K562 (cell line): Measurements from ENCODE around the gene C5orf24. TPM values are rescaled to one million over a fixed set of nuclear protein-coding genes. Genes with fewer than 3 reads are reported as not detected.

Experiments
- ATAC-seq: fragments of 200-7000 bp; cut with Tn5 transposase; 3 replicates; pipeline ENCODE4 v1.9.1; 2020; ENCODE audit warnings: moderate library complexity
- BruUV-seq: library from RNA; stranded (reverse); fragments of 400-500 nt; replicated peaks from 2 replicates; lab custom pipeline; 2021; lab: Mats Ljungman, UMichigan
- CTCF ChIA-PET: fragments of 300-600 bp; formaldehyde crosslinking; extraction: SDS; loops from one replicate; lab custom pipeline; 2021; ENCODE audit warnings: low intra/inter-chr PET ratio; lab: Yijun Ruan, JAX
- POLR2A ChIA-PET: fragments of 300-600, 350-650 bp; sonication (Branson Sonifier 250); formaldehyde crosslinking; extraction: SDS; loops from one replicate; lab custom pipeline; 2021; ENCODE audit warnings: antibody characterized with exemption, inconsistent platforms; lab: Yijun Ruan, JAX
- DNase-seq, 4 experiments: peaks; one replicate each; pipeline versions ENCODE4 v3.0.0 to v3.0.0-alpha.2; 2011 to 2018; ENCODE audit warnings: low spot score in 3 of 4, mixed read lengths in 3 of 4; ENCODE audit errors: extremely low read depth in 1 of 4
- FAIRE-seq: peaks from 2 replicates; lab custom pipeline; 2011; peaks lifted over from hg19 to GRCh38; lab: Jason Lieb, UNC
- H2AFZ ChIP-seq: 2 replicates; pipeline ENCODE4 v1.6.0; 2011; ENCODE audit warnings: low read depth, low read length, control low read depth, inconsistent platforms
- H3K27ac ChIP-seq: fragments of 200-600 bp; 3 replicates; pipeline ENCODE4 v1.8.0; 2011; ENCODE audit warnings: low read depth, mild to moderate bottlenecking, control low read depth, inconsistent platforms, low read length, moderate library complexity, mixed read lengths; ENCODE audit errors: extremely low read depth
- H3K27me3 ChIP-seq, 2 experiments: fragments of 300-600 bp in 1 of 2; 2 replicates in 1 of 2; 3 replicates in 1 of 2; pipeline versions ENCODE4 v1.6.0 to v1.8.0; 2011; ENCODE audit warnings: inconsistent platforms in 2 of 2, low read length in 2 of 2, mild to moderate bottlenecking in 1 of 2, mixed read lengths in 1 of 2, moderate library complexity in 1 of 2; ENCODE audit not compliant: control insufficient read depth in 2 of 2, insufficient read depth in 2 of 2
- H3K36me3 ChIP-seq: fragments of 300-600 bp; 3 replicates; pipeline ENCODE4 v1.8.0; 2011; ENCODE audit warnings: mild to moderate bottlenecking, low read length, inconsistent platforms; ENCODE audit not compliant: control insufficient read depth, insufficient read depth
- H3K4me1 ChIP-seq, 2 experiments: fragments of 200-600 bp in 1 of 2; replicated peaks in 1 of 2; 2 replicates in 1 of 2; 3 replicates in 1 of 2; pipeline versions ENCODE4 v1.5.1 to v1.8.0; 2011; ENCODE audit warnings: inconsistent platforms in 2 of 2, low read length in 2 of 2, mild to moderate bottlenecking in 1 of 2, mixed read lengths in 1 of 2, moderate library complexity in 1 of 2; ENCODE audit not compliant: control insufficient read depth in 2 of 2, insufficient read depth in 2 of 2
- H3K4me2 ChIP-seq: 2 replicates; pipeline ENCODE4 v1.6.1; 2011; ENCODE audit warnings: low read length, control low read depth, inconsistent platforms, mixed read lengths; ENCODE audit not compliant: insufficient read depth
- H3K4me3 ChIP-seq: fragments of 200-600 bp; sonication (generic), shearing (Covaris generic); 2 replicates; pipeline ENCODE4 v1.5.1; 2016; ENCODE audit warnings: control low read depth, inconsistent platforms
- H3K79me2 ChIP-seq: fragments of 200-600 bp; 3 replicates; pipeline ENCODE4 v1.8.0; 2011; ENCODE audit warnings: low read length, inconsistent platforms; ENCODE audit not compliant: control insufficient read depth, insufficient read depth
- H3K9ac ChIP-seq, 2 experiments: 2 replicates each; pipeline versions ENCODE4 v1.6.0 to v1.6.1; 2011; ENCODE audit warnings: low read depth in 2 of 2, low read length in 2 of 2, control low read depth in 1 of 2, inconsistent platforms in 1 of 2, mild to moderate bottlenecking in 1 of 2, mixed read lengths in 1 of 2; ENCODE audit not compliant: insufficient read depth in 1 of 2
- H3K9me1 ChIP-seq: one replicate; pipeline ENCODE4 v1.6.0; 2011; ENCODE audit warnings: inconsistent platforms, mild to moderate bottlenecking, low read length, moderate library complexity; ENCODE audit not compliant: control insufficient read depth, insufficient read depth
- H3K9me3 ChIP-seq: replicated peaks from 2 replicates; pipeline ENCODE4 v1.5.1; 2011; ENCODE audit warnings: low read depth, low read length, inconsistent platforms; ENCODE audit not compliant: control insufficient read depth, insufficient read depth
- H4K20me1 ChIP-seq: replicated peaks from 2 replicates; pipeline ENCODE4 v1.6.1; 2011; ENCODE audit warnings: low read length, inconsistent platforms, mixed read lengths; ENCODE audit not compliant: control insufficient read depth, insufficient read depth
- MTA1 ChIP-seq: fragments of 450-650 bp; IDR thresholded peaks from 2 replicates; pipeline ENCODE4 v1.6.1; 2017; ENCODE audit warnings: borderline replicate concordance
- NR3C1 ChIP-seq: sonication (generic); formaldehyde crosslinking; IDR thresholded peaks from 2 replicates; pipeline ENCODE4 v1.8.1; 2022; ENCODE audit warnings: missing genetic modification reagents
- PCBP2 ChIP-seq: fragments of 200-400 bp; formaldehyde crosslinking; IDR thresholded peaks from 2 replicates; pipeline ENCODE4 v1.6.1; 2018; ENCODE audit warnings: low read length, low read depth, mild to moderate bottlenecking, moderate library complexity; ENCODE audit not compliant: poor library complexity, severe bottlenecking
- XRCC3 ChIP-seq: fragments of 450-650 bp; IDR thresholded peaks from 2 replicates; pipeline ENCODE4 v1.6.1; 2017; ENCODE audit warnings: mild to moderate bottlenecking, moderate library complexity
- ZNF347 ChIP-seq: fragments of 450-650 bp; formaldehyde crosslinking; IDR thresholded peaks from 2 replicates; pipeline ENCODE4 v1.4.0; 2020; ENCODE audit warnings: low read depth, mild to moderate bottlenecking, moderate library complexity
- ZNF696 ChIP-seq: fragments of 250-450 bp; sonication (Bioruptor Pico); conservative IDR thresholded peaks from 2 replicates; pipeline ENCODE4 v1.4.0; 2020; ENCODE audit warnings: mild to moderate bottlenecking, moderate library complexity
- WGBS: fragments of 100-300 bp; shearing (Covaris generic); methylation state at CpG from one replicate; pipeline ENCODE4 v1.1.6; 2016; ENCODE audit warnings: low coverage, mixed read lengths; ENCODE audit not compliant: insufficient coverage; ENCODE audit errors: missing lambda C conversion rate; 5-methylcytosine and 5-hydroxymethylcytosine counted together
- in situ Hi-C: fragments of 300-500 bp; cut with MboI; formaldehyde crosslinking; loops from 4 replicates; pipeline ENCODE4 v1.15.0; 2018; ENCODE audit warnings: inconsistent platforms, mixed read lengths
- intact Hi-C: fragments of 100-400 bp; cut with micrococcal nuclease; formaldehyde crosslinking; loops from 2 replicates; pipeline ENCODE4 v1.14.2; 2022
- polyA plus RNA-seq, 8 experiments: library from polyadenylated mRNA; depleted of rRNA in 4 of 8; stranded (reverse) in 5 of 8; unstranded in 3 of 8; fragments of >200 nt; fragmentation: Nextera tagmentation in 2 of 8; fragmentation: Illumina TruSeq in 1 of 8; extraction: Ambion mirVana in 2 of 8; extraction: Trizol in 1 of 8; gene quantifications; 2 replicates each; pipeline versions ENCODE4 v1.2.1 to v1.2.3, GENCODE V29; 2011 to 2014; ENCODE audit warnings: inconsistent platforms in 1 of 8, missing spikeins in 1 of 8
- total RNA-seq, 7 experiments: library from RNA; depleted of rRNA in 6 of 7; stranded (reverse); fragments of >200 nt in 6 of 7; fragmentation: Illumina TruSeq in 2 of 7; extraction: Trizol in 2 of 7; gene quantifications; 2 replicates each; pipeline versions ENCODE4 v1.2.1 to v1.2.3, GENCODE V29; 2011 to 2021; ENCODE audit warnings: low replicate concordance in 1 of 7

The C5orf24 gene
- total and polyA plus RNA-seq, 9 of the 15 experiments (the other 6 are each of a cell fraction or from before 2014, with no cell fraction given): 8.9 to 38.6 (median 28.4) TPM

GRCh38 chr5:134891473-134891872 lies 45.7 kb downstream of the C5orf24 start:
- POLR2A ChIA-PET: interaction anchor here (0.9 kb wide), 1 partner anchor 17 kb away, joined by 5 read pairs; the partner anchor contains the start of gene TXNDC15
- Histone ChIP-seq H3K4me1 (no peaks in the 10 kb centered on the region), H3K4me3 (no peak overlapping the region), H3K36me3 (no peaks in the 10 kb centered on the region), H3K4me2 (no peak overlapping the region), H3K27me3 (peaks cover 0 to 3% of the 10 kb centered on the region in 2 experiments; a peak in 2 of 5 replicates), H4K20me1 (no peaks in the 10 kb centered on the region), H3K9me1 (no peaks in the 10 kb centered on the region), H3K27ac (no peak overlapping the region), H3K9ac (no peak overlapping the region), H2AFZ (no peak overlapping the region)
- ATAC-seq (no peak), DNase-seq (no peak), FAIRE-seq (no peak)
- CTCF ChIA-PET: no interaction called here
- in situ Hi-C loops: no loop called here
- intact Hi-C loops: no loop called here
- BruUV-seq: no TSS peak
- TF ChIP-seq ZNF347 (CRISPR knock-in tag) (no peak), MTA1 (no peak)
- TF ChIP-seq, all 486 proteins: peak for 0
- Histone ChIP-seq H3K79me2 (no peaks in the 10 kb centered on the region), H3K9me3 (no peaks in the 10 kb centered on the region)
- 92% methylated on average over 1 of the region's 1 CpG for WGBS

GRCh38 chr5:134892282-134892681 lies 46.5 kb downstream of the C5orf24 start:
- in situ Hi-C loops: no loop called here

More at GRCh38 chr5:134892282-134892681, 46.5 kb downstream of the C5orf24 start:
- POLR2A ChIA-PET: interaction anchor here (0.9 to 1.4 kb wide), 2 partner anchors 9 to 18 kb away, joined by 5 read pairs; partner anchors contain the start of gene TXNDC15
- Histone ChIP-seq H3K27me3 (no peaks in the 10 kb centered on the region; a peak in 1 of 5 replicates), H3K4me2 (no peak overlapping the region), H3K36me3 (no peaks in the 10 kb centered on the region), H3K9ac (no peak overlapping the region), H3K4me1 (no peaks in the 10 kb centered on the region)
- DNase-seq (no peak), FAIRE-seq (no peak)
- BruUV-seq: no TSS peak
- TF ChIP-seq XRCC3: no peak
- TF ChIP-seq NR3C1 (CRISPR knock-in tag): no peak
- no peak for TF ChIP-seq PCBP2
- TF ChIP-seq ZNF696 (CRISPR knock-in tag): no peak
- TF ChIP-seq, all 486 proteins: peak for 0
- H3K9me3 ChIP-seq: no peaks in the 10 kb centered on the region
- H2AFZ ChIP-seq: no peak overlapping the region
- intact Hi-C loops: no loop called here
- CTCF ChIA-PET: no interaction called here
- no peaks in the 10 kb centered on the region for H3K9me1 ChIP-seq
- WGBS: 62% methylated on average over 3 of the region's 3 CpGs
- no peaks in the 10 kb centered on the region for H4K20me1 ChIP-seq
- no peaks in the 10 kb centered on the region for H3K79me2 ChIP-seq
- H3K27ac ChIP-seq: no peak overlapping the region
- no peak for ATAC-seq
- no peak overlapping the region for H3K4me3 ChIP-seq
